IMR-90 (cell line): ENCODE results near the gene RP2. TPM values are rescaled to one million over a fixed set of nuclear protein-coding genes. Genes with fewer than 3 reads are reported as not detected.
A peak's percentile ranks its signal among the peaks of the same experiment; 100 is the strongest.

ENCODE experiments used
- ATAC-seq: fragments of 200-7000 bp; cut with Tn5 transposase; 2 replicates; pipeline ENCODE4 v1.9.1; 2020; ENCODE audit warnings: low read depth, mild to moderate bottlenecking, moderate library complexity
- BruUV-seq: library from RNA; stranded (reverse); fragments of 400-500 nt; replicated peaks from 2 replicates; lab custom pipeline; 2021; lab: Mats Ljungman, UMichigan
- CTCF ChIA-PET: fragments of 300-600 bp; formaldehyde crosslinking; extraction: SDS; loops from one replicate; lab custom pipeline; 2021; ENCODE audit warnings: antibody characterized with exemption; lab: Yijun Ruan, JAX
- POLR2A ChIA-PET: fragments of 300-600 bp; sonication (Branson Sonifier 250); formaldehyde crosslinking; loops from one replicate; lab custom pipeline; 2022; ENCODE audit warnings: antibody characterized with exemption; ENCODE audit not compliant: unreplicated experiment; lab: Charles Lee
- DNase-seq: peaks from one replicate; pipeline ENCODE4 v3.0.0; 2013
- H2AFZ ChIP-seq: replicated peaks from 2 replicates; pipeline ENCODE3; 2013; ENCODE audit warnings: low read length, mild to moderate bottlenecking; ENCODE audit not compliant: poor library complexity
- H2AK5ac ChIP-seq: 2 replicates; pipeline ENCODE4 v1.6.1; 2013; ENCODE audit warnings: low read depth, low read length, inconsistent platforms
- H2AK9ac ChIP-seq: replicated peaks from 2 replicates; pipeline ENCODE3; 2013; ENCODE audit warnings: mild to moderate bottlenecking, low read depth, low read length, moderate library complexity; ENCODE audit not compliant: poor library complexity
- H2BK120ac ChIP-seq: 2 replicates; pipeline ENCODE4 v1.6.1; 2013; ENCODE audit warnings: low read depth, low read length, inconsistent platforms
- H2BK15ac ChIP-seq: 3 replicates; pipeline ENCODE4 v1.6.1; 2013; ENCODE audit warnings: low read depth, low read length, inconsistent platforms
- H2BK20ac ChIP-seq: 2 replicates; pipeline ENCODE4 v1.6.1; 2013; ENCODE audit warnings: low read depth, mild to moderate bottlenecking, inconsistent platforms, low read length, moderate library complexity
- H2BK5ac ChIP-seq: 2 replicates; pipeline ENCODE4 v1.6.1; 2013; ENCODE audit warnings: mild to moderate bottlenecking, low read depth, low read length, inconsistent platforms; ENCODE audit not compliant: poor library complexity, severe bottlenecking
- H3K14ac ChIP-seq: replicated peaks from 2 replicates; pipeline ENCODE4 v1.6.1; 2013; ENCODE audit warnings: low read depth, low read length, inconsistent platforms
- H3K18ac ChIP-seq: 2 replicates; pipeline ENCODE4 v1.6.1; 2013; ENCODE audit warnings: low read depth, low read length, control low read depth
- H3K23ac ChIP-seq: 2 replicates; pipeline ENCODE4 v1.6.1; 2013; ENCODE audit warnings: low read depth, low read length, inconsistent platforms
- H3K27ac ChIP-seq: 2 replicates; pipeline ENCODE4 v1.5.1; 2013; ENCODE audit warnings: mild to moderate bottlenecking, control low read depth, low read length; ENCODE audit not compliant: insufficient read depth
- H3K27me3 ChIP-seq: 2 replicates; pipeline ENCODE4 v1.6.1; 2013; ENCODE audit warnings: low read length; ENCODE audit not compliant: control insufficient read depth, insufficient read depth
- H3K36me3 ChIP-seq: 2 replicates; pipeline ENCODE4 v1.6.1; 2013; ENCODE audit warnings: low read length, mixed read lengths; ENCODE audit not compliant: control insufficient read depth, insufficient read depth
- H3K4ac ChIP-seq: 2 replicates; pipeline ENCODE4 v1.6.1; 2013; ENCODE audit warnings: low read depth, low read length, inconsistent platforms
- H3K4me1 ChIP-seq: 2 replicates; pipeline ENCODE4 v1.6.1; 2013; ENCODE audit warnings: low read length, mixed read lengths; ENCODE audit not compliant: control insufficient read depth, insufficient read depth
- H3K4me2 ChIP-seq: 2 replicates; pipeline ENCODE4 v1.6.1; 2013; ENCODE audit warnings: low read depth, mild to moderate bottlenecking, control low read depth, low read length, moderate library complexity
- H3K4me3 ChIP-seq: 2 replicates; pipeline ENCODE4 v1.5.1; 2013; ENCODE audit warnings: low read depth, mild to moderate bottlenecking, control low read depth, low read length, moderate library complexity; ENCODE audit not compliant: insufficient read depth
- H3K56ac ChIP-seq: 2 replicates; pipeline ENCODE4 v1.6.1; 2013; ENCODE audit warnings: low read length, inconsistent platforms; ENCODE audit not compliant: insufficient read depth; ENCODE audit errors: extremely low read depth
- H3K79me1 ChIP-seq, 2 experiments: 2 replicates each; pipeline ENCODE4 v1.6.1; 2013; ENCODE audit warnings: low read length in 2 of 2, inconsistent platforms in 1 of 2, low read depth in 1 of 2
- H3K9ac ChIP-seq: 2 replicates; pipeline ENCODE4 v1.6.1; 2013; ENCODE audit warnings: low read depth, low read length, control low read depth
- H3K9me1 ChIP-seq: 2 replicates; pipeline ENCODE4 v1.6.1; 2013; ENCODE audit warnings: low read length, inconsistent platforms; ENCODE audit not compliant: insufficient read depth
- H3K9me3 ChIP-seq: 2 replicates; pipeline ENCODE4 v1.6.1; 2013; ENCODE audit warnings: low read length; ENCODE audit not compliant: control insufficient read depth, insufficient read depth
- H4K20me1 ChIP-seq: 2 replicates; pipeline ENCODE4 v1.6.1; 2013; ENCODE audit warnings: low read length, inconsistent platforms; ENCODE audit not compliant: insufficient read depth
- H4K5ac ChIP-seq: 2 replicates; pipeline ENCODE4 v1.6.1; 2013; ENCODE audit warnings: mild to moderate bottlenecking, low read depth, low read length, control low read depth
- H4K8ac ChIP-seq, 2 experiments: 2 replicates each; pipeline ENCODE4 v1.6.1; 2013; ENCODE audit warnings: low read depth in 2 of 2, low read length in 2 of 2, control low read depth in 1 of 2, inconsistent platforms in 1 of 2
- H4K91ac ChIP-seq: 2 replicates; pipeline ENCODE4 v1.6.1; 2013; ENCODE audit warnings: low read depth, low read length, inconsistent platforms; ENCODE audit not compliant: insufficient read depth
- BHLHE40 ChIP-seq: fragments of 150-350 bp; IDR thresholded peaks from 2 replicates; pipeline ENCODE4 v1.6.1; 2016; ENCODE audit warnings: mild to moderate bottlenecking, low read depth, low read length
- CEBPB ChIP-seq: IDR thresholded peaks from 2 replicates; pipeline ENCODE4 v1.6.1; 2012; ENCODE audit warnings: low read depth, low read length, improper control_type of control experiment
- CHD1 ChIP-seq: IDR thresholded peaks from 2 replicates; pipeline ENCODE4 v1.6.1; 2012; ENCODE audit warnings: low read depth, low read length, improper control_type of control experiment
- FOS ChIP-seq: fragments of 150-350 bp; IDR thresholded peaks from 2 replicates; pipeline ENCODE4 v1.6.1; 2016; ENCODE audit warnings: low read depth, low read length
- MAFK ChIP-seq: IDR thresholded peaks from 2 replicates; pipeline ENCODE4 v1.6.1; 2012; ENCODE audit warnings: low read depth, low read length, improper control_type of control experiment
- MAZ ChIP-seq: IDR thresholded peaks from 2 replicates; pipeline ENCODE4 v1.6.1; 2012; ENCODE audit warnings: low read depth, mild to moderate bottlenecking, low read length, improper control_type of control experiment, moderate library complexity, borderline replicate concordance
- MXI1 ChIP-seq: IDR thresholded peaks from 2 replicates; pipeline ENCODE4 v1.6.1; 2012; ENCODE audit warnings: low read depth, mild to moderate bottlenecking, low read length, moderate library complexity, borderline replicate concordance
- NFE2L2 ChIP-seq: fragments of 150-350 bp; IDR thresholded peaks from 2 replicates; pipeline ENCODE4 v1.6.1; 2016; ENCODE audit warnings: low read depth, mild to moderate bottlenecking, low read length
- RAD21 ChIP-seq: IDR thresholded peaks from 2 replicates; pipeline ENCODE4 v1.6.1; 2012; ENCODE audit warnings: low read length, improper control_type of control experiment
- RCOR1 ChIP-seq: IDR thresholded peaks from 2 replicates; pipeline ENCODE4 v1.6.1; 2012; ENCODE audit warnings: mild to moderate bottlenecking, low read length, improper control_type of control experiment; ENCODE audit not compliant: insufficient replicate concordance
- RFX5 ChIP-seq: IDR thresholded peaks from 2 replicates; pipeline ENCODE4 v1.8.0; 2012; ENCODE audit warnings: low read depth, mild to moderate bottlenecking, low read length, moderate library complexity
- SMC3 ChIP-seq: fragments of 150-350 bp; IDR thresholded peaks from 2 replicates; pipeline ENCODE4 v1.6.1; 2016; ENCODE audit warnings: low read depth, mild to moderate bottlenecking, antibody characterized with exemption, low read length, moderate library complexity
- WGBS, 2 experiments: methylation state at CpG; one replicate each; pipeline versions ENCODE4 v1.1.5 to v1.1.7; 2013; ENCODE audit warnings: missing lambda C conversion rate in 2 of 2; ENCODE audit not compliant: insufficient read length in 1 of 2; ENCODE audit errors: extremely low coverage in 2 of 2; 5-methylcytosine and 5-hydroxymethylcytosine counted together
- dilution Hi-C: fragments of 300-500 bp; cut with HindIII; formaldehyde crosslinking; loops from one replicate; pipeline ENCODE4 v1.14.3; 2018; ENCODE audit warnings: low sequenced_read_pairs; ENCODE audit not compliant: unreplicated experiment
- in situ Hi-C: fragments of 300-500 bp; cut with MboI; formaldehyde crosslinking; loops from 3 replicates; pipeline ENCODE4 v1.14.3; 2019; ENCODE audit warnings: low sequenced_read_pairs, inconsistent platforms, mixed read lengths
- intact Hi-C: fragments of 100-400 bp; cut with micrococcal nuclease; formaldehyde crosslinking; loops from 2 replicates; pipeline ENCODE4 v1.10.0; 2022
- polyA plus RNA-seq, 3 experiments: library from polyadenylated mRNA; depleted of rRNA; stranded (reverse); fragments of >200 nt; gene quantifications; 2 replicates each; pipeline ENCODE4 v1.2.3, GENCODE V29; 2012; ENCODE audit warnings: low replicate concordance in 1 of 3
- total RNA-seq: library from RNA; depleted of rRNA; stranded (reverse); fragments of >200 nt; gene quantifications from 2 replicates; pipeline ENCODE4 v1.2.3, GENCODE V29; 2012
- TF ChIP-seq, protein P1 (sequence below): conservative IDR thresholded peaks from 2 replicates; pipeline ENCODE4 v1.5.1; 2012; ENCODE audit warnings: mild to moderate bottlenecking, low read depth, low read length, improper control_type of control experiment
- TF ChIP-seq, protein P2 (sequence below): fragments of 150-350 bp; IDR thresholded peaks from 2 replicates; pipeline ENCODE4 v1.6.1; 2017; ENCODE audit warnings: mild to moderate bottlenecking, antibody characterized with exemption, low read length, low read depth
- TF ChIP-seq, protein P3 (sequence below): fragments of 150-350 bp; IDR thresholded peaks from 2 replicates; pipeline ENCODE4 v1.6.1; 2016; ENCODE audit warnings: low read depth, mild to moderate bottlenecking, low read length, moderate library complexity, borderline replicate concordance

RP2 gene
- total and polyA plus RNA-seq, 2 of the 4 experiments (the other 2 are of a cell fraction): 6.8 to 17.0 TPM

DNA sequence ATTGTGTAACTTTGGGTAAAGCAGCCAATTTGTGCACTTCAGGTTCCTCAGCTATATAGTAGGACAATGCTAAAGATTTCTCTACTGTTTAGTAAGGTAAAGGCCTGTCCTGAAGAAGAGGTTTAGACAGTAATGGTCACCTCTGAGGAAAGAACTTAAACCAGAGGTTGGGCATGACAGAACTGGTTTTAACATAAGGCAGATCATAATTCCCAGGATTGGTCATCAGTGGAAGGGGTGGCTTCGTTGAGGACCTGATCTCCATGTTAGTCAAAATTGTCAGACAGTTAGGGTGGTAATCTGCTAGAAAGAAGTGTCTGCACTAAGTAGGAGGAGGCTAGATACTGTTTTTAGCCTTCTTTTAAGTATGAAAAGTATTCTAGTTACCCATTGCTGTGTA lies 4.1 kb downstream of the RP2 start:
- no peak overlapping the region for H2AK9ac ChIP-seq
- dilution Hi-C loops (no loop called here), in situ Hi-C loops (no loop called here), intact Hi-C loops (no loop called here)
- no peak overlapping the region for H4K5ac ChIP-seq
- H3K56ac ChIP-seq: no peak overlapping the region
- no peak overlapping the region for H2AK5ac ChIP-seq
- TF ChIP-seq FOS: no peak
- no peak for TF ChIP-seq CEBPB
- TF ChIP-seq, protein P1, sequence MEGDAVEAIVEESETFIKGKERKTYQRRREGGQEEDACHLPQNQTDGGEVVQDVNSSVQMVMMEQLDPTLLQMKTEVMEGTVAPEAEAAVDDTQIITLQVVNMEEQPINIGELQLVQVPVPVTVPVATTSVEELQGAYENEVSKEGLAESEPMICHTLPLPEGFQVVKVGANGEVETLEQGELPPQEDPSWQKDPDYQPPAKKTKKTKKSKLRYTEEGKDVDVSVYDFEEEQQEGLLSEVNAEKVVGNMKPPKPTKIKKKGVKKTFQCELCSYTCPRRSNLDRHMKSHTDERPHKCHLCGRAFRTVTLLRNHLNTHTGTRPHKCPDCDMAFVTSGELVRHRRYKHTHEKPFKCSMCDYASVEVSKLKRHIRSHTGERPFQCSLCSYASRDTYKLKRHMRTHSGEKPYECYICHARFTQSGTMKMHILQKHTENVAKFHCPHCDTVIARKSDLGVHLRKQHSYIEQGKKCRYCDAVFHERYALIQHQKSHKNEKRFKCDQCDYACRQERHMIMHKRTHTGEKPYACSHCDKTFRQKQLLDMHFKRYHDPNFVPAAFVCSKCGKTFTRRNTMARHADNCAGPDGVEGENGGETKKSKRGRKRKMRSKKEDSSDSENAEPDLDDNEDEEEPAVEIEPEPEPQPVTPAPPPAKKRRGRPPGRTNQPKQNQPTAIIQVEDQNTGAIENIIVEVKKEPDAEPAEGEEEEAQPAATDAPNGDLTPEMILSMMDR: no peak
- TF ChIP-seq, protein P2, sequence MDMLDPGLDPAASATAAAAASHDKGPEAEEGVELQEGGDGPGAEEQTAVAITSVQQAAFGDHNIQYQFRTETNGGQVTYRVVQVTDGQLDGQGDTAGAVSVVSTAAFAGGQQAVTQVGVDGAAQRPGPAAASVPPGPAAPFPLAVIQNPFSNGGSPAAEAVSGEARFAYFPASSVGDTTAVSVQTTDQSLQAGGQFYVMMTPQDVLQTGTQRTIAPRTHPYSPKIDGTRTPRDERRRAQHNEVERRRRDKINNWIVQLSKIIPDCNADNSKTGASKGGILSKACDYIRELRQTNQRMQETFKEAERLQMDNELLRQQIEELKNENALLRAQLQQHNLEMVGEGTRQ: no peak
- no peak for TF ChIP-seq MAZ
- no peak for TF ChIP-seq MXI1
- no peak for TF ChIP-seq CHD1
- TF ChIP-seq NFE2L2: no peak
- TF ChIP-seq MAFK: no peak
- TF ChIP-seq BHLHE40: no peak
- no peak for TF ChIP-seq SMC3
- TF ChIP-seq RAD21: no peak
- TF ChIP-seq, protein P3, sequence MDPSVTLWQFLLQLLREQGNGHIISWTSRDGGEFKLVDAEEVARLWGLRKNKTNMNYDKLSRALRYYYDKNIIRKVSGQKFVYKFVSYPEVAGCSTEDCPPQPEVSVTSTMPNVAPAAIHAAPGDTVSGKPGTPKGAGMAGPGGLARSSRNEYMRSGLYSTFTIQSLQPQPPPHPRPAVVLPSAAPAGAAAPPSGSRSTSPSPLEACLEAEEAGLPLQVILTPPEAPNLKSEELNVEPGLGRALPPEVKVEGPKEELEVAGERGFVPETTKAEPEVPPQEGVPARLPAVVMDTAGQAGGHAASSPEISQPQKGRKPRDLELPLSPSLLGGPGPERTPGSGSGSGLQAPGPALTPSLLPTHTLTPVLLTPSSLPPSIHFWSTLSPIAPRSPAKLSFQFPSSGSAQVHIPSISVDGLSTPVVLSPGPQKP: no peak
- TF ChIP-seq RFX5: no peak
- TF ChIP-seq RCOR1: no peak
- no peak overlapping the region for H2BK20ac ChIP-seq
- DNase-seq (no peak), ATAC-seq (no peak)
- ChIA-PET POLR2A (no interaction called here), CTCF (no interaction called here)
- H3K79me1 ChIP-seq: peaks cover 0 to 4% of the 10 kb centered on the region in 2 experiments; a peak in 1 of 4 replicates
- H2BK15ac ChIP-seq: 0 out of 3 replicates have a peak overlapping the region, but pooled peaks have one; percentile 61
- no peak overlapping the region for H3K23ac ChIP-seq
- no peak overlapping the region for H3K18ac ChIP-seq
- H3K27me3 ChIP-seq: no peaks in the 10 kb centered on the region
- 0 out of 2 replicates have a peak, but pooled peaks cover 2% of the 10 kb centered on the region for H3K4me1 ChIP-seq
- H3K27ac ChIP-seq: no peak overlapping the region
- no peaks in the 10 kb centered on the region for H3K9me1 ChIP-seq
- no peak overlapping the region for H4K8ac ChIP-seq
- H3K4ac ChIP-seq: no peak overlapping the region
- no peak overlapping the region for H3K9ac ChIP-seq
- no peak overlapping the region for H2BK120ac ChIP-seq
- no peak overlapping the region for H3K4me3 ChIP-seq
- BruUV-seq: no TSS peak
- H3K9me3 ChIP-seq: no peaks in the 10 kb centered on the region; the same call in 1 of the 2 replicates
- H3K14ac ChIP-seq: no peak overlapping the region
- no peaks in the 10 kb centered on the region for H3K36me3 ChIP-seq
- WGBS, 2 experiments: no CpG with 5 or more reads among the region's 1 CpG
- H3K4me2 ChIP-seq: no peak overlapping the region
- no peak overlapping the region for H4K91ac ChIP-seq
- no peak overlapping the region for H2AFZ ChIP-seq
- peaks cover 23% of the 10 kb centered on the region for H4K20me1 ChIP-seq
- no peak overlapping the region for H2BK5ac ChIP-seq
